GM12878 (cell line): ENCODE data around the gene TIE1. TPM values are rescaled to one million over a fixed set of nuclear protein-coding genes. Genes with fewer than 3 reads are reported as not detected.

Experiments
- ATAC-seq: fragments of 200-7000 bp; cut with Tn5 transposase; 3 replicates; pipeline ENCODE4 v1.9.1; 2020; ENCODE audit warnings: mild to moderate bottlenecking, moderate library complexity
- BruUV-seq: library from RNA; stranded (reverse); fragments of 400-500 nt; replicated peaks from 2 replicates; lab custom pipeline; 2021; lab: Mats Ljungman, UMichigan
- CTCF ChIA-PET: fragments of 300-600 bp; sonication (Branson Sonifier 250); formaldehyde crosslinking; extraction: SDS; loops from one replicate; lab custom pipeline; 2021; ENCODE audit warnings: inconsistent platforms; lab: Yijun Ruan, JAX
- POLR2A ChIA-PET: fragments of 350-600 bp; formaldehyde crosslinking; extraction: SDS; loops from one replicate; lab custom pipeline; 2021; ENCODE audit warnings: inconsistent platforms; lab: Charles Lee
- RAD21 ChIA-PET: fragments of 300-600 bp; sonication (Branson Sonifier 250); formaldehyde crosslinking; loops from one replicate; lab custom pipeline; 2023; ENCODE audit warnings: antibody characterized with exemption; ENCODE audit not compliant: unreplicated experiment; lab: Charles Lee
- SMC1A ChIA-PET: fragments of 300-600 bp; sonication (Branson Sonifier 250); formaldehyde crosslinking; loops from one replicate; lab custom pipeline; 2023; ENCODE audit not compliant: unreplicated experiment, uncharacterized antibody; lab: Charles Lee
- DNase-seq: peaks from one replicate; pipeline ENCODE4 v3.0.0-alpha.2; 2011; ENCODE audit warnings: low read depth, low spot score
- FAIRE-seq: peaks from 3 replicates; lab custom pipeline; 2011; peaks lifted over from hg19 to GRCh38; lab: Jason Lieb, UNC
- H2AFZ ChIP-seq: 2 replicates; pipeline ENCODE4 v1.6.0; 2011; ENCODE audit warnings: low read depth, low read length, control low read depth; ENCODE audit not compliant: control insufficient read depth
- H3K27ac ChIP-seq: 2 replicates; pipeline ENCODE4 v1.5.1; 2011; ENCODE audit warnings: control low read depth; ENCODE audit not compliant: control insufficient read depth, insufficient read depth
- H3K27me3 ChIP-seq, 2 experiments: replicated peaks in 1 of 2; 2 replicates each; pipeline versions ENCODE4 v1.6.0 to v1.6.1; 2011; ENCODE audit warnings: low read length in 1 of 2; ENCODE audit not compliant: control insufficient read depth in 2 of 2, insufficient read depth in 2 of 2
- H3K36me3 ChIP-seq, 2 experiments: 2 replicates each; pipeline ENCODE4 v1.5.1; 2011; ENCODE audit warnings: low read length in 1 of 2; ENCODE audit not compliant: control insufficient read depth in 2 of 2, insufficient read depth in 2 of 2
- H3K4me1 ChIP-seq: 2 replicates; pipeline ENCODE4 v1.6.1; 2011; ENCODE audit warnings: mild to moderate bottlenecking, low read length, moderate library complexity, mixed read lengths; ENCODE audit not compliant: control insufficient read depth, insufficient read depth
- H3K4me2 ChIP-seq: 2 replicates; pipeline ENCODE4 v1.6.0; 2011; ENCODE audit warnings: control low read depth; ENCODE audit not compliant: control insufficient read depth, insufficient read depth
- H3K4me3 ChIP-seq: fragments of 200-600 bp; sonication (generic); 2 replicates; pipeline ENCODE4 v1.5.1; 2016
- H3K79me2 ChIP-seq: 2 replicates; pipeline ENCODE4 v1.6.0; 2011; ENCODE audit warnings: low read length; ENCODE audit not compliant: control insufficient read depth, insufficient read depth
- H3K9ac ChIP-seq: 2 replicates; pipeline ENCODE4 v1.8.0; 2011; ENCODE audit warnings: low read length, control low read depth, mixed read lengths; ENCODE audit not compliant: control insufficient read depth, insufficient read depth
- H3K9me3 ChIP-seq: replicated peaks from 3 replicates; pipeline ENCODE4 v1.5.1; 2011; ENCODE audit warnings: mild to moderate bottlenecking, low read length; ENCODE audit not compliant: control insufficient read depth, insufficient read depth
- H4K20me1 ChIP-seq: 2 replicates; pipeline ENCODE4 v1.6.0; 2011; ENCODE audit not compliant: control insufficient read depth, insufficient read depth
- CREB1 ChIP-seq: IDR thresholded peaks from 2 replicates; pipeline ENCODE4 v1.6.1; 2012; ENCODE audit warnings: low read depth, mild to moderate bottlenecking, inconsistent platforms
- JUND ChIP-seq: IDR thresholded peaks from 2 replicates; pipeline ENCODE4 v1.6.1; 2012; ENCODE audit warnings: low read depth, mild to moderate bottlenecking, low read length, improper control_type of control experiment, moderate library complexity
- NR2C2 ChIP-seq: IDR thresholded peaks from 2 replicates; pipeline ENCODE4 v1.6.1; 2011; ENCODE audit warnings: borderline replicate concordance, low read depth; ENCODE audit not compliant: control insufficient read depth, insufficient read length
- PML ChIP-seq: IDR thresholded peaks from 2 replicates; pipeline ENCODE4 v1.6.1; 2012; ENCODE audit warnings: low read length, inconsistent platforms
- REST ChIP-seq: IDR thresholded peaks from 2 replicates; pipeline ENCODE4 v1.6.1; 2012; ENCODE audit warnings: mild to moderate bottlenecking, low read depth, low read length
- SMARCA5 ChIP-seq: fragments of 450-650 bp; IDR thresholded peaks from 2 replicates; pipeline ENCODE4 v1.6.1; 2017; ENCODE audit warnings: mild to moderate bottlenecking
- SREBF1 ChIP-seq: IDR thresholded peaks from 2 replicates; pipeline ENCODE4 v1.6.1; 2012; ENCODE audit warnings: mild to moderate bottlenecking, low read length
- ZBTB4 ChIP-seq: fragments of 450-650 bp; formaldehyde crosslinking; IDR thresholded peaks from 2 replicates; pipeline ENCODE4 v1.4.0; 2022; ENCODE audit warnings: mild to moderate bottlenecking, moderate library complexity
- WGBS: methylation state at CpG from one replicate; pipeline ENCODE4 v1.1.6; 2016; ENCODE audit warnings: low lambda C conversion rate; ENCODE audit not compliant: insufficient replicate concordance, insufficient coverage; ENCODE audit errors: missing lambda C conversion rate; 5-methylcytosine and 5-hydroxymethylcytosine counted together
- in situ Hi-C: fragments of 300-500 bp; cut with MboI; formaldehyde crosslinking; loops from 9 replicates; pipeline ENCODE4 v1.14.3; 2018; ENCODE audit warnings: mixed read lengths
- intact Hi-C: fragments of 100-400 bp; cut with micrococcal nuclease; formaldehyde crosslinking; loops from one replicate; pipeline ENCODE4 v1.14.2; 2022; ENCODE audit not compliant: unreplicated experiment
- polyA plus RNA-seq, 11 experiments: library from polyadenylated mRNA; depleted of rRNA in 4 of 11; unstranded in 6 of 11; stranded (reverse) in 5 of 11; fragments of >200 nt; fragmentation: Nextera tagmentation in 4 of 11; fragmentation: Illumina TruSeq in 1 of 11; extraction: Ambion mirVana in 4 of 11; extraction: Trizol in 1 of 11; gene quantifications; 1 replicate in 1 of 11; 2 replicates in 10 of 11; pipeline versions ENCODE4 v1.2.1 to v1.2.3, GENCODE V29; 2011 to 2016; ENCODE audit warnings: inconsistent platforms in 2 of 11, missing spikeins in 2 of 11, low read depth in 1 of 11
- total RNA-seq, 4 experiments: library from RNA; depleted of rRNA in 3 of 4; stranded (reverse); fragments of >200 nt in 3 of 4; fragmentation: Illumina TruSeq in 1 of 4; extraction: Trizol in 1 of 4; gene quantifications; 2 replicates each; pipeline versions ENCODE4 v1.2.1 to v1.2.3, GENCODE V29; 2013 to 2021

TIE1 gene
- total and polyA plus RNA-seq, 10 of the 15 experiments (the other 5 are each of a cell fraction or from before 2014, with no cell fraction given): 0.26 to 3.9 (median 1.3) TPM

- ChIA-PET POLR2A (interaction anchor here (0.6 kb wide), 1 partner anchor 70 kb away, joined by 4 read pairs; no protein-coding TSS in a partner anchor), SMC1A (interaction anchor here (0.8 to 1.2 kb wide), 3 partner anchors 34 to 71 kb away, joined by 3 to 4 read pairs (median 3); no protein-coding TSS in a partner anchor), RAD21 (no interaction called here), CTCF (no interaction called here)
- DNase-seq (no peak), ATAC-seq (no peak), FAIRE-seq (no peak)
- no peaks in the 10 kb centered on the region for H3K4me1 ChIP-seq
- H3K4me2 ChIP-seq: no peak overlapping the region
- H3K27me3 ChIP-seq: no peaks in the 10 kb centered on the region
- no peaks in the 10 kb centered on the region for H3K36me3 ChIP-seq
- 93% methylated on average over 1 of the region's 1 CpG for WGBS
- H3K9me3 ChIP-seq: no peaks in the 10 kb centered on the region
- no peak overlapping the region for H3K27ac ChIP-seq
- no peaks in the 10 kb centered on the region for H3K79me2 ChIP-seq
- H4K20me1 ChIP-seq: no peaks in the 10 kb centered on the region
- H2AFZ ChIP-seq: no peak overlapping the region
- no peak overlapping the region for H3K4me3 ChIP-seq
- no peak overlapping the region for H3K9ac ChIP-seq
- intact Hi-C loops (no loop called here), in situ Hi-C loops (no loop called here)
- BruUV-seq: no TSS peak
- TF ChIP-seq REST (no peak), SMARCA5 (no peak), CREB1 (no peak), PML (no peak), SREBF1 (no peak), ZBTB4 (no peak), JUND (no peak), NR2C2 (no peak)
Observed at GRCh38 chr1:43302201-43302600, 1.4 kb downstream of the TIE1 start.
